ENCODE results near the gene FGFR4.
A peak's percentile ranks its signal among the peaks of the same experiment; 100 is the strongest.

- TF ChIP-seq CTCF (IDR thresholded peaks at IDR 0.05) (no peak), POLR2A (IDR thresholded peaks at IDR 0.05) (peak; percentile 23), POLR2AphosphoS5 (IDR thresholded peaks at IDR 0.05) (peak in 1 of 3 donors; percentile 25)
These were observed 47.4 kb downstream of the FGFR4 start for GRCh38 chr5:177133853-177134696.
